ENCODE data around the gene DTX4.
"Not testable (repeated sequence)": the region's sequence is repeated elsewhere in the genome, so short reads cannot be mapped to it uniquely, and the experiment has no call there.

Gene DTX4

DNA sequence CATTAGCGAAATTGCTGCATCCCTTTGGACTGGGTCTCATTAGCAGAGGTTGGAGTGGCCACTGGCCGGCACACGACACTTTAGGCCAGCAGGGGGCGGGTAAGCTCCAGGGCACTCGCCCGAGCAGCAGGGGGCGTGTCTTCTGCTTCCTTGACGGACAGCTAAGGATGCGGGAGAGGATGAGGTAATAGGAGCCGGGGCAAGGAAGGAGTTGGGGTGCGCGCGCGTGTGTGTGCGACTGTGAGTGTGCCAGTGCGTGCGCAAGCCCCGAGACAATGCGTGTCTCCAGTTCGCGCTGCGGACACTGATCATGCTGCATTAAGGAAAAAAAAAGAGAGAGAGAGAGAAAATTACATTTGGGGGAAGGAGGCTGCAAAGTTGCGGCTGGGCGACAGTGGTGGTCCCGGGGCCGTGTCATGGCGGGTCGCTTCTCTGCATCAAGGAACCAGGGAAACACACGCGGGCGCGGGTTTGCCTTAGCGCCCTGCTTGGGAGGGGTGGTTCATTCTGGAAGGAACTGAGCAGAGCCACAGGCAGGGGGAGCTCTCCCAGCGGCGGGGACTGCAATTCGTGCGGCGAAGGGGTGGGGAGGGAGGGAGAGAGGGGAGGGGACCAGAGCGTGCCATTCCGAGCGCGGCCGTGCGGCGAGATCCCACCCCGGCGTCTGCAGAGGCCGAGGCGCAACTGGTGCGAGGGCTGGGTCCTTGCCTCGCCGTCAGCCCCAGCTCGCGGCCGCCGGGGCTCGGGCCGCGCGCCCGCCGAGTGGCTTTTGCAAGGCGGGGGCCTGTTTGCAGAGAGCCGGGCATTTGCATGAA, at the start of gene DTX4:
Gene DTX4, plus strand, starts transcription at position 625 of the 815 bp plus-strand sequence. CDS start 464 bp downstream, outside the sequence.
- peak; percentile 48 for DNase-seq

DNA sequence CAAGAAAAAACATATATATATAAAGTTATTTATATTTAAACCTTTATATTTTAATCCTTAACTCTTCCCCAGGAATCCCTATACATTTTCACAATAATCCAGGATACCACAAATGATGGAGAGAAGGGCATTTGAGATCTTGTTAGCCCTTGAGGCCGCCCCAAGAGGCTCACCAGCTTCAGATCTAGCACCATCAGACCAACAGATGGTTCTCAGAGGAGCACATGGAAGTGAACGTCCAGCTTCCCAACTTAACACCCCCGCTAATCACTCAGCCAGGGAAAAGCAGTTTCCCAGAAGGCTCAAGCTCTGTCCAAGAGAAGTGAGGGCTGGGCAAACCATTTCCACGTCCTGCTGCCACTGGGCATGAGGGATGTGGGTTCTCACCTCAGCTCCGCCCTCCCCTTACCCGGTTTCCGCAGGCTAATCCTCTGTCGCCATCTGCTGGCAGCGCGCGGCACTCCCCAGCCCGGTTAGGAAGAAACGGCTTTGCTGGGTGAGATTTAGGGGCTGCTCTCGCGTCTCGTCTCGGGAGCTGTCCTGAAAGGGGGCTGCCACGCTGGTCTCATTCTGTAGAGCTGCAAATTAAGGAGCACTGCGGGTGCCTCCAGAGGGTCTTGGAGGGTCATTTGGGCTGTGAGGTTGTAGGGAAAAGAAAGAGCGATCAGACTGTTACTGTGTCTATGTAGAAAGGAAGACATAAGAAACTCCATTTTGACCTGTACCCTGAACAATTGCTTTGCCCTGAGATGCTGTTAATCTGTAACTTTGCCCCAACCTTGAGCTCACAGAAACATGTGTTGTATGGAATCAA, 36.1 kb upstream of the DTX4 start:
- DNase-seq, result peak; percentile 2

DNA sequence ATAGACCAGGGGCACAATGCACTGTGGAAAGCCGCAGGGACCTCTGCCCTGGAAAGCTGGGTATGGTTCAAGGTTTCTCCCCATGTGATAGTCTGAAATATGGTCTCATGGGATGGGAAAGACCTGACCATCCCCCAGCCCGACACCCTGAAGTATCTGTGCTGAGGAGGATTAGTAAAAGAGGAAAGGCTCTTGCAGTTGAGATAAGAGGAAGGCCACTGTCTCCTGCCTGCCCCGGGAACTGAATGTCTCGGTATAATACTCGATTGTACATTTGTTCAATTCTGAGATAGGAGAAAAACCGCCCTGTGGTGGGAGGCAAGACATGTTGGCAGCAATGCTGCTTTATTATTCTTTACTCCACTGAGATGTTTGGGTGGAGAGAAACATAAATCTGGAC, 35.4 kb upstream of the DTX4 start:
- DNase-seq, result not testable (repeated sequence)

DNA sequence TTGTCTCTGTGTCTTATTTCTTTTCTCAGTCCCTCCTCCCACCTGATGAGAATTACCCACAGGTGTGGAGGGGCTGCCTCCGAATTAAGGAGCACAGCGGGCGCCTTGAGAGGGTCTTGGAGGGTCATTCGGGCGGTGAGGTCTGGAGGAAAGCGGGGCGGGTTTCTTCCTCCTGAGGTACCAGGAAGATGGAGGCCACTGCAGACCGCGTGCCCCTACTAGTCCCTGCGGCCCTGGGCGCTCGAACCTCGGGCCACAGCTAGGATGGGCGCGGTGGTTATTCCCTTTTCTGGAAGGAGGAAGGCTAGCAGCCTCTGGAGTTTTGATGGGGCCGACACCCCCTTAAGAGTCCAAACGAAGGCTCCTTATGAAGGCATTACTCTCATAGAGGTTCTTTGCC, 34.7 kb upstream of the DTX4 start:
- DNase-seq, result no peak

DNA sequence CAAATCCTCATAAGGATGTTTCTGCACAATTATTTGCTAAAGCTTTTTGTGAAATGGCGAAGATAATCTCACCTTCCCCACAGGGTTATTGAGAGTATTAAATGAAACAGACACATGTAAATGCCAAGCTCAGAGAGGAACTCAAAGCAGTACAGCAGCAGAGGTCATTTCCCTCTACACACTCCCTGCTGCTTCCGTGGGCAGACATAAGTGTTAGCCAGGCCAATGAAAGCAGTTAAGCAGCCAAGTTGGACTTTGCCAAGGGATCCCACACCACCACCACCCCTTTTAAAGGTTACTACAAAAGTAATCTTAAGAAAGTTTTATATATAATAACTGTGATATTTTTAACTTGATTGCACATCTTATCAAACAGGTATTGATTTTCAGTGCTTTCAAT, 33.3 kb upstream of the DTX4 start:
- no peak for DNase-seq

DNA sequence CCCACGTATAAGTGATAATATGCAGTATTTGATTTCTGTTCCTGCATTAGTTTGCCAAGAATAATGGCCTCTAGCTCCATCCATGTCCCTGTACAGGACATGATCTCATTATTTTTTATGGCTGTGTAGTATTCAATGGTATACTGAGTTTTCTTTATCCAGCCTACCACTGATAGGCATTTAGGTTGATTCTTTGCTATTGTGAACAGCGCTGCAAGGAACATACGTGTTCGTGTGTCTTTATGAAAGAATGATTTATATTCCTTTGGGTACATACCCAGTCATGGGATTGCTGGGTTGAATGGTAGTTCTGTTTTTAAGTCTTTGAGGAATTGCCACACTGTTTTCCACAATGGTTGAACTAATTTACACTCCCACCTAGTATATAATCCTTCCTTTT, 30.7 kb upstream of the DTX4 start:
- DNase-seq, result no peak

GRCh38 chr11:59141673-59142460, 30.1 kb upstream of the DTX4 start:
- DNase-seq, result peak; percentile 23

DNA sequence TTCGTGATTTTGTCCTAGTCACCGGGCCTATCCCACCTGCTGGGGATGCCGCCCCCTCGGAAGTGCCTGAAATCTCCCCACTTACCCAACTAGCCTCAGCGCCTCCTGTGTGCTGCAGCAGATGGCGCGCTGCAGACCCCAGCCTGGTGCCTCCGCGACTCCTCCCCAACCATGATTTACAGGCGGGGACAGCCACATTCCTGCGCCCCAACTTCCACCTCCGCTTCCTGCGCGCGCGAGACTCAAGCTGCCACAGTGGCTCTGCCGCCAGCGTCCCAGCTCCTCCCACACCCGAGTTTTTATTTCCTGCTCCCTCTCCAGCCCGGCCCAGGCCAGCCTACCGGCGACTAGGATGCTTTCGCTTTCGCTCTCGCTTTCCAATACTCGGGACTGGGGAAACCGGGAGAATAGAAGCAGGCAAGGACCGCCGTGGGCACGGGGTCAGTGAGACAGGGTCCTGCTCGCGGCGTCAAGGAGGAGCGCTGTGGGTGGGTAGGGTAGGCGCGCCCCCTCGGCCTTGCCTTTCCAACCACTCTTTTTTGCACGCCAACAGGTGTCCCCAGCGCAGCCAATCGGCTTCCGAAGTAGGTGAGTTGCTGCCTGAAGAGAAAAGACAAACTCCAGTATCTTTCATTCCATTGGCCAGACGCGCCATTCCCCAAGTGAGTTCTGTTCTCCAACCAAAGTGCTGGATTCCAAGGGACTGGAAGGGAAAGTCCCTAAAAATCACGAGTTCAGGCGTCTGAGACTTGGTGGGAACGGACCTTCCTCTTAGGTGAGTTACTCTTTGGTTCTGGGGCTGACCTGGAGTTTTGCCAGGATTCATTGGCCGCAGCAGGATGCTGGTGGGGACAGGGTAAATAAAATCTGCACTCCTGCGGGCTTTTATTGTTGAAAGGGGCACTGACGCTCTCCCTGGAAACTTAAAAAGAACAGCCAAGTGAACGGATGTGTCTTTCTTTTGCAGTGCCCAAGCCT, 29.1 kb upstream of the DTX4 start, which contains the start of gene FAM111A:
Gene FAM111A, plus strand, starts transcription at position 327 of the 978 bp plus-strand sequence. CDS start 6,017 bp downstream, outside the sequence.
- DNase-seq, result peak; percentile 85

DNA sequence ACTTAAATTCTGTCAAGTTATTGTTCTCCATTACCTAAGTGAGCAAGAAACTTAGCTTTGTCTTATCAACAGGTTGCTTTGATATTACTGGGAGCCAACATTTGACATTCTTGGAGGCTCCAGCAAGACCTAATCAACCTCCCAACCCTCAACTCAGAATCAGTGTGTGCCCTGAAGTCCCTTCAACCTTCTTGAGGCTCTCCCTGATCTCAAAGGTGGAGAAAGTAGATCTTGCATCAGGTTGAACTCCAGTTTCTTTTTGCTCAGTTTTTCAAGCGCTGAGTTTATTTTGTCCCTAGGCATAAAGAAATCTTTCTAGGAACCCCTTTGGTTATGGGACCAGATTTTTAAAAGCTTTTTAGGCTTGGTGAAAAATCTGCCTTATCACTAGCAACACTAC, 27.8 kb upstream of the DTX4 start:
- DNase-seq, result no peak

GRCh38 chr11:59144579-59145345, 27.2 kb upstream of the DTX4 start:
- DNase-seq, result peak; percentile 93

GRCh38 chr11:59145534-59145933, 26.4 kb upstream of the DTX4 start:
- DNase-seq, result no peak

DNA sequence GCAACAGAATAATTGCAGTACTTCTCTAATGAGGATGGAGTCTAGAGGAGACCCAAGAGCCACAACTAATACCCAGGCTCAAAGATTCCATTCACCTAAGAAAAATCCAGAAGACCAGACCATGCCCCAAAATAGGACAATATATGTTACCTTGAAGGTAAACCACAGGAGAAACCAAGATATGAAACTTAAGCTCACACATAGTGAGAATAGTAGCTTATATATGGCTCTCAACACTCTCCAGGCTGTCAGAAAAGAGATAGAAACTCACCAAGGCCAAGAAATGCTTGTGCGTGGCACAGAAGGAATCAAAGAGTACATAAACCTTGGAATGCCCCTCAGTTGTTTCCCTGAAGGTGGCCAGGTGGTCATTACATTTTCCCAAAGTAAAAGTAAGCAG, 20.2 kb upstream of the DTX4 start:
- no peak for DNase-seq

DNA sequence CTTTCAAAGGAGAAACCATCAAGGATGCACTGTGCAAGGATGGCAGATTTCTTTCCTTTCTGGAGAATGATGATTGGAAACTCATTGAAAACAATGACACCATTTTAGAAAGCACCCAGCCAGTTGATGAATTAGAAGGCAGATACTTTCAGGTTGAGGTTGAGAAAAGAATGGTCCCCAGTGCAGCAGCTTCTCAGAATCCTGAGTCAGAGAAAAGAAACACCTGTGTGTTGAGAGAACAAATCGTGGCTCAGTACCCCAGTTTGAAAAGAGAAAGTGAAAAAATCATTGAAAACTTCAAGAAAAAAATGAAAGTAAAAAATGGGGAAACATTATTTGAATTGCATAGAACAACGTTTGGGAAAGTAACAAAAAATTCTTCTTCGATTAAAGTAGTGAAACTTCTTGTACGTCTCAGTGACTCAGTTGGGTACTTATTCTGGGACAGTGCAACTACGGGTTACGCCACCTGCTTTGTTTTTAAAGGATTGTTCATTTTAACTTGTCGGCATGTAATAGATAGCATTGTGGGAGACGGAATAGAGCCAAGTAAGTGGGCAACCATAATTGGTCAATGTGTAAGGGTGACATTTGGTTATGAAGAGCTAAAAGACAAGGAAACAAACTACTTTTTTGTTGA, 19.5 kb upstream of the DTX4 start:
- DNase-seq, result no peak

DNA sequence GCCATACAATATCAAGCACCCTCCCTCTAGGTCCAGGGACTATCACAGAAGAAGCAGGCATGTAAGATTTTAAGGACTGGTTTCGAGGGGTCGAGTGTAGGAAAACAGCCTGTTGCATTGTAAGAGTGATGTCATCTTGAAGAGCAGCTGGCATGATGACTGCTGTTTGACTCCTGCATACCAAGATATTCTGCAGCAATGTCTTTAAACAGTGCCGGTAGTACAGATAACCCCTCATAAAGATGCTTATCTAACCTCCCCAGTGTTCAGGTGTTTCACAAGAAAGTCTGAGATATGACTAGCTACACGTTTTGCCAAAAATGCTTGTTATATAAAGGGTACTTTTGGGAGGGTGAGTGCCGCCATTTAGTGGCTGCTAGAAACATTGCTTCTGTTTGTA, 17.3 kb upstream of the DTX4 start:
- DNase-seq, result no peak

GRCh38 chr11:59157433-59157832, 14.5 kb upstream of the DTX4 start:
- no peak for DNase-seq

DNA sequence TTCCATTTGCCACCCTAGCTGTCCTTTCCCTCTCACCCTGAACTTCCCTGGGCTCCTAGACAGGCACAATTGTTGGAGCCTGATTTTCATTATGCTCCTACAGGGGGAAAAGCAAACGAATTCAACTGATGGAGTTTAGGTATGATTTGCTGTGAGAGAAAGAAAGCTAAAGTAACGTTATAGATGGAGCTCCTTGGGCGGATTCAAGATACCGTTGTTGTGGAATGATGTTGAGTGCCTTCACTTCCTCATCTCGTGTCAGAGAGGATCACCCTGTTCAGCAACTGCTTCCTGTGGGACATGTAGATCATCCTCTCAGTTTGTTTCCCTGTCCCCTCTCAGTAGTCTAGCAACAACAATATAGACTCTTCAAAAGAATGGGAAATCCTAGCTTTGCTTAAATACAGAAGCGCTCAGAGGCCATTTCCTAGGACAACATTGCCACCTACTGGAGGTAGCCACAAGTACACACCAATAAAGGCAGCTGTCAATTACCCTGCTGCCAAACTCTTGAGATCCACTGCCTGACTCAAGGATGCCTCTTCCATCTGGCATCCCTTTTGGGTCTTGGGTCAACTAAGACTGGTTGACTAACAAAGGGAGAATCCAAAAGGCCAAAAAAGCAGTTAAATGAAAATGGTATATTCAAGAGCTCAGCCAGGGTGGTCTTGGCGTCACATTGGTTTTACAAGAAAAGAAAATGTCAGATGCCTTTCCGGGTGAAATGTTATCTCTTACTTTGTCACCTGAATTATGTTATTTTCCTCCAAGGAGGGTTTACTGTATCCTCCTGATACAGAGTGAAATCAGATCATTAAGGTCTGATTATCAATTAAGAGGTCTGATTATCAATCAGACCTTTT, 13.5 kb upstream of the DTX4 start:
- peak; percentile 52 for DNase-seq

- no peak for DNase-seq
These were observed 7.9 kb upstream of the DTX4 start for GRCh38 chr11:59164028-59164427.

DNA sequence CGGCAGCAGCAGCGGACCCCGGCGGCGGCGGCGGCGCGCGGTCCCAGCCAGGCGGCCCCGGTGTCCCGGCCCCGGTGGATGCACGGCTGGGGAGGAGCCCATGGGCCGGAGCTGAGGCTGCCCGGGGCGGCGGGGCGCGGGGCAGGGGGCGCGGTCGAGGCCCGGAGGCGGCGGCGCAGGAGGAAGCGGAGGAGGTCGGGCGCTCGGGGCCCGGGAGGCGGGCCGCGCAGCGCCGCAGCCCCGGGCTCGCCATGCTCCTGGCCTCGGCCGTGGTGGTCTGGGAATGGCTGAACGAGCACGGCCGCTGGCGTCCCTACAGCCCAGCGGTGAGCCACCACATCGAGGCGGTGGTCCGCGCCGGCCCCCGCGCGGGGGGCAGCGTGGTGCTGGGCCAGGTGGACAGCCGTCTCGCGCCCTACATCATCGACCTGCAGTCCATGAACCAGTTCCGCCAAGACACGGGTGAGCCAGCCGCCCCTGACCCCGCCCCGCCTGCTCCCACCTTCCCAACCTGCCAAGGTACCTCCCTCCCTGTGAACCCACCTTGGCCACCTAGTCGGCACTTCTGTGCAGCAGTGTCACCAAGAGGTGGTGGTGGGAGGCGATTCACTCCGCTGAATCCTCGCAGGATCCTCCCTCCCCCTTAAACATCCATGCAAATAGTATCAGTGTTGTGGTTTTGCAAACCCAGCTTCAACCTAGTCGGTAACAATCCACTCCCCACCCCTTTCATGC, 580 bp downstream of the DTX4 start:
- no peak for DNase-seq

Measured in NCI-H1417 treated with DMSO at 0.1 percent for 48 hours (cell line).